Amniotic epithelial cell (primary cell): ENCODE results near the gene POLN.

Experiments
- DNase-seq: peaks from one replicate; pipeline ENCODE4 v3.0.0-alpha.2; 2010; ENCODE audit warnings: low read depth

The POLN gene

GRCh38 chr4:2059046-2059725, 182.7 kb downstream of the POLN start, which contains the start of gene NAT8L:
Gene NAT8L (plus strand): TSS chr4:2059327. CDS start chr4:2059512, 185 bp downstream.
- DNase-seq: no peak

- no peak for DNase-seq
Measured at GRCh38 chr4:2058264-2059045, 183.5 kb downstream of the POLN start.

GRCh38 chr4:2057382-2058065, 184.4 kb downstream of the POLN start:
- no peak for DNase-seq

GRCh38 chr4:2054217-2054616, 187.7 kb downstream of the POLN start:
- no peak for DNase-seq

GRCh38 chr4:2051086-2051485, 190.8 kb downstream of the POLN start:
- no peak for DNase-seq

GRCh38 chr4:2049811-2050210, 192.1 kb downstream of the POLN start:
- DNase-seq: no peak

GRCh38 chr4:2049381-2049780, 192.5 kb downstream of the POLN start:
- no peak for DNase-seq

GRCh38 chr4:2048831-2049230, 193.1 kb downstream of the POLN start:
- DNase-seq: peak; percentile 31

GRCh38 chr4:2047781-2048581, 193.9 kb downstream of the POLN start:
- DNase-seq: no peak

- DNase-seq: no peak
Measured at GRCh38 chr4:2047031-2047660, 194.8 kb downstream of the POLN start.

GRCh38 chr4:2046031-2046961, 195.6 kb downstream of the POLN start:
- no peak for DNase-seq

- no peak for DNase-seq
Measured at GRCh38 chr4:2045518-2045951, 196.4 kb downstream of the POLN start.

- DNase-seq: no peak
Measured at GRCh38 chr4:2044542-2045517, 197.1 kb downstream of the POLN start.

GRCh38 chr4:2044119-2044485, 197.8 kb downstream of the POLN start:
- no peak for DNase-seq

- DNase-seq: no peak
Measured at GRCh38 chr4:2043396-2044118, 198.4 kb downstream of the POLN start.

GRCh38 chr4:2042947-2043395, 198.9 kb downstream of the POLN start:
- no peak for DNase-seq

- DNase-seq: no peak
Measured at GRCh38 chr4:2042204-2042946, 199.5 kb downstream of the POLN start.
